ENCODE measurements around the gene DARS2. TPM values are rescaled to one million over a fixed set of nuclear protein-coding genes. Genes with fewer than 3 reads are reported as not detected.

DARS2 gene
- total and polyA plus RNA-seq, 10 of the 15 experiments (the other 5 are each of a cell fraction or from before 2014, with no cell fraction given): 23.9 to 69.7 (median 37.3) TPM

DNA sequence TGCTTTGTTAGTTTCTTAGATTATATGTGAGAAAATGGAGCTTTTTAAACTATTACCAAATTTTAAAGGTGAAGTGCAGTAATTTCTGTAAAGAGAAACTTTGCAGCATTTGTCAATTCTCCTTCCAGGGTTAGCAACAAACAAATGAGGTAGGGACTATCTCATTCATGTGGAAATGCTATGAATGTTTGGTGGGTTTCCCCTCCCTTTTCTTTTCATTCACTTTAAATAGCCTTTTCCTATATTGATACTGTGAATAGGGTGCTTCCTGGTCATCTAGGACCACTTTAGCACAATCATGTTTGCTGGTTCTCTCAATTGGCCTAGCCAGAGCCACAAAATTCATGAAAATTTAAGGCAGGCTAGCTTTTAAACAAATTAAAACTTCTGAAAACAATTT, 64.3 kb downstream of the DARS2 start (continued):
- TF ChIP-seq, protein P1, sequence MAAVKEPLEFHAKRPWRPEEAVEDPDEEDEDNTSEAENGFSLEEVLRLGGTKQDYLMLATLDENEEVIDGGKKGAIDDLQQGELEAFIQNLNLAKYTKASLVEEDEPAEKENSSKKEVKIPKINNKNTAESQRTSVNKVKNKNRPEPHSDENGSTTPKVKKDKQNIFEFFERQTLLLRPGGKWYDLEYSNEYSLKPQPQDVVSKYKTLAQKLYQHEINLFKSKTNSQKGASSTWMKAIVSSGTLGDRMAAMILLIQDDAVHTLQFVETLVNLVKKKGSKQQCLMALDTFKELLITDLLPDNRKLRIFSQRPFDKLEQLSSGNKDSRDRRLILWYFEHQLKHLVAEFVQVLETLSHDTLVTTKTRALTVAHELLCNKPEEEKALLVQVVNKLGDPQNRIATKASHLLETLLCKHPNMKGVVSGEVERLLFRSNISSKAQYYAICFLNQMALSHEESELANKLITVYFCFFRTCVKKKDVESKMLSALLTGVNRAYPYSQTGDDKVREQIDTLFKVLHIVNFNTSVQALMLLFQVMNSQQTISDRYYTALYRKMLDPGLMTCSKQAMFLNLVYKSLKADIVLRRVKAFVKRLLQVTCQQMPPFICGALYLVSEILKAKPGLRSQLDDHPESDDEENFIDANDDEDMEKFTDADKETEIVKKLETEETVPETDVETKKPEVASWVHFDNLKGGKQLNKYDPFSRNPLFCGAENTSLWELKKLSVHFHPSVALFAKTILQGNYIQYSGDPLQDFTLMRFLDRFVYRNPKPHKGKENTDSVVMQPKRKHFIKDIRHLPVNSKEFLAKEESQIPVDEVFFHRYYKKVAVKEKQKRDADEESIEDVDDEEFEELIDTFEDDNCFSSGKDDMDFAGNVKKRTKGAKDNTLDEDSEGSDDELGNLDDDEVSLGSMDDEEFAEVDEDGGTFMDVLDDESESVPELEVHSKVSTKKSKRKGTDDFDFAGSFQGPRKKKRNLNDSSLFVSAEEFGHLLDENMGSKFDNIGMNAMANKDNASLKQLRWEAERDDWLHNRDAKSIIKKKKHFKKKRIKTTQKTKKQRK (IDR thresholded peaks at IDR 0.05; ENCODE audit: low read depth, low read length): no peak
- TF ChIP-seq, protein P2, sequence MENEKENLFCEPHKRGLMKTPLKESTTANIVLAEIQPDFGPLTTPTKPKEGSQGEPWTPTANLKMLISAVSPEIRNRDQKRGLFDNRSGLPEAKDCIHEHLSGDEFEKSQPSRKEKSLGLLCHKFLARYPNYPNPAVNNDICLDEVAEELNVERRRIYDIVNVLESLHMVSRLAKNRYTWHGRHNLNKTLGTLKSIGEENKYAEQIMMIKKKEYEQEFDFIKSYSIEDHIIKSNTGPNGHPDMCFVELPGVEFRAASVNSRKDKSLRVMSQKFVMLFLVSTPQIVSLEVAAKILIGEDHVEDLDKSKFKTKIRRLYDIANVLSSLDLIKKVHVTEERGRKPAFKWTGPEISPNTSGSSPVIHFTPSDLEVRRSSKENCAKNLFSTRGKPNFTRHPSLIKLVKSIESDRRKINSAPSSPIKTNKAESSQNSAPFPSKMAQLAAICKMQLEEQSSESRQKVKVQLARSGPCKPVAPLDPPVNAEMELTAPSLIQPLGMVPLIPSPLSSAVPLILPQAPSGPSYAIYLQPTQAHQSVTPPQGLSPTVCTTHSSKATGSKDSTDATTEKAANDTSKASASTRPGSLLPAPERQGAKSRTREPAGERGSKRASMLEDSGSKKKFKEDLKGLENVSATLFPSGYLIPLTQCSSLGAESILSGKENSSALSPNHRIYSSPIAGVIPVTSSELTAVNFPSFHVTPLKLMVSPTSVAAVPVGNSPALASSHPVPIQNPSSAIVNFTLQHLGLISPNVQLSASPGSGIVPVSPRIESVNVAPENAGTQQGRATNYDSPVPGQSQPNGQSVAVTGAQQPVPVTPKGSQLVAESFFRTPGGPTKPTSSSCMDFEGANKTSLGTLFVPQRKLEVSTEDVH (IDR thresholded peaks at IDR 0.05; ENCODE audit: low read depth, partially characterized antibody): no peak
- TF ChIP-seq, protein P3, sequence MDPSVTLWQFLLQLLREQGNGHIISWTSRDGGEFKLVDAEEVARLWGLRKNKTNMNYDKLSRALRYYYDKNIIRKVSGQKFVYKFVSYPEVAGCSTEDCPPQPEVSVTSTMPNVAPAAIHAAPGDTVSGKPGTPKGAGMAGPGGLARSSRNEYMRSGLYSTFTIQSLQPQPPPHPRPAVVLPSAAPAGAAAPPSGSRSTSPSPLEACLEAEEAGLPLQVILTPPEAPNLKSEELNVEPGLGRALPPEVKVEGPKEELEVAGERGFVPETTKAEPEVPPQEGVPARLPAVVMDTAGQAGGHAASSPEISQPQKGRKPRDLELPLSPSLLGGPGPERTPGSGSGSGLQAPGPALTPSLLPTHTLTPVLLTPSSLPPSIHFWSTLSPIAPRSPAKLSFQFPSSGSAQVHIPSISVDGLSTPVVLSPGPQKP (IDR thresholded peaks at IDR 0.05; ENCODE audit: low read depth, low read length): no peak
- no peak for TF ChIP-seq POLR2A (IDR thresholded peaks at IDR 0.05; ENCODE audit: low read depth, low read length)

DNA sequence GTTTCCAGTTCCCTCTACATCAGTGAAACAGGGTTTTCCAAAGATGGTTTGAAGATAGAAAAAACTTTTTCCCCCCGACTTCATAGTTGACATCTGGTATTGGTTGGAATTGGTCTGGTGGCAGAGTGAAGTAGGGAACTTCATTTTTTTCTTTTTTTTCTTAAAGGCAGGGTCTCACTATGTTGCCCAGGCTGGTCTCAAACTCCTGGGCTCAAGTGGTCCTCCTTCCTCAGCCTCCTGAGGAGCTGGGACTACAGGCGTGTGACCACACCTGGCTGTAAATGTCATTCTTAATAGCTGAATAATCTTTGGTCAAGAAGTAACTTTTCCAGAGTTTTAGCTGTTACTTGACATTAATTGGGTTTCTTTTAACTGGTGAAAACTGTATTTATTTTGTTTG, 65.4 kb downstream of the DARS2 start:
- TF ChIP-seq, protein P4, sequence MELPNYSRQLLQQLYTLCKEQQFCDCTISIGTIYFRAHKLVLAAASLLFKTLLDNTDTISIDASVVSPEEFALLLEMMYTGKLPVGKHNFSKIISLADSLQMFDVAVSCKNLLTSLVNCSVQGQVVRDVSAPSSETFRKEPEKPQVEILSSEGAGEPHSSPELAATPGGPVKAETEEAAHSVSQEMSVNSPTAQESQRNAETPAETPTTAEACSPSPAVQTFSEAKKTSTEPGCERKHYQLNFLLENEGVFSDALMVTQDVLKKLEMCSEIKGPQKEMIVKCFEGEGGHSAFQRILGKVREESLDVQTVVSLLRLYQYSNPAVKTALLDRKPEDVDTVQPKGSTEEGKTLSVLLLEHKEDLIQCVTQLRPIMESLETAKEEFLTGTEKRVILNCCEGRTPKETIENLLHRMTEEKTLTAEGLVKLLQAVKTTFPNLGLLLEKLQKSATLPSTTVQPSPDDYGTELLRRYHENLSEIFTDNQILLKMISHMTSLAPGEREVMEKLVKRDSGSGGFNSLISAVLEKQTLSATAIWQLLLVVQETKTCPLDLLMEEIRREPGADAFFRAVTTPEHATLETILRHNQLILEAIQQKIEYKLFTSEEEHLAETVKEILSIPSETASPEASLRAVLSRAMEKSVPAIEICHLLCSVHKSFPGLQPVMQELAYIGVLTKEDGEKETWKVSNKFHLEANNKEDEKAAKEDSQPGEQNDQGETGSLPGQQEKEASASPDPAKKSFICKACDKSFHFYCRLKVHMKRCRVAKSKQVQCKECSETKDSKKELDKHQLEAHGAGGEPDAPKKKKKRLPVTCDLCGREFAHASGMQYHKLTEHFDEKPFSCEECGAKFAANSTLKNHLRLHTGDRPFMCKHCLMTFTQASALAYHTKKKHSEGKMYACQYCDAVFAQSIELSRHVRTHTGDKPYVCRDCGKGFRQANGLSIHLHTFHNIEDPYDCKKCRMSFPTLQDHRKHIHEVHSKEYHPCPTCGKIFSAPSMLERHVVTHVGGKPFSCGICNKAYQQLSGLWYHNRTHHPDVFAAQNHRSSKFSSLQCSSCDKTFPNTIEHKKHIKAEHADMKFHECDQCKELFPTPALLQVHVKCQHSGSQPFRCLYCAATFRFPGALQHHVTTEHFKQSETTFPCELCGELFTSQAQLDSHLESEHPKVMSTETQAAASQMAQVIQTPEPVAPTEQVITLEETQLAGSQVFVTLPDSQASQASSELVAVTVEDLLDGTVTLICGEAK (IDR thresholded peaks at IDR 0.05; ENCODE audit: borderline replicate concordance): no peak
- H4K20me1 ChIP-seq (ENCODE audit: control insufficient read depth, insufficient read depth): no peaks in the 10 kb centered on the region
- ChIA-PET SMC1A (ENCODE audit: uncharacterized antibody, unreplicated experiment) (interaction anchor here (0.6 to 2.5 kb wide), 3 partner anchors 20 to 157 kb away, joined by 3 to 8 read pairs (median 3); no protein-coding TSS in a partner anchor), POLR2A (no interaction called here), CTCF (interaction anchor here (0.9 kb wide), 1 partner anchor 17 kb away, joined by 3 read pairs; no protein-coding TSS in a partner anchor), RAD21 (ENCODE audit: unreplicated experiment) (no interaction called here)
- no TSS peak for BruUV-seq (replicated peaks)
- no peak overlapping the region for H3K4me3 ChIP-seq
- no peaks in the 10 kb centered on the region for H3K27me3 ChIP-seq (replicated peaks in 1 of 2; ENCODE audit: control insufficient read depth in 2 of 2, insufficient read depth in 2 of 2, low read length in 1 of 2)
- no peaks in the 10 kb centered on the region for H3K79me2 ChIP-seq (ENCODE audit: control insufficient read depth, insufficient read depth, low read length)
- FAIRE-seq (no peak), ATAC-seq (no peak), DNase-seq (ENCODE audit: low read depth, low spot score) (no peak)
- H3K27ac ChIP-seq (ENCODE audit: control insufficient read depth, insufficient read depth): no peak overlapping the region
- no peaks in the 10 kb centered on the region for H3K4me1 ChIP-seq (ENCODE audit: control insufficient read depth, insufficient read depth, low read length)
- WGBS (ENCODE audit: insufficient coverage, insufficient replicate concordance, low lambda C conversion rate, missing lambda C conversion rate): 89% methylated on average over 2 of the region's 2 CpGs
- intact Hi-C loops (cut with micrococcal nuclease; ENCODE audit: unreplicated experiment) (no loop called here), in situ Hi-C loops (cut with MboI) (no loop called here)
- H3K36me3 ChIP-seq (ENCODE audit: control insufficient read depth in 2 of 2, insufficient read depth in 2 of 2, low read length in 1 of 2): peaks cover 0 to 2% of the 10 kb centered on the region in 2 experiments; a peak in 2 of 4 replicates
- H3K9me3 ChIP-seq (replicated peaks; ENCODE audit: control insufficient read depth, insufficient read depth, low read length): no peaks in the 10 kb centered on the region
- no peak overlapping the region for H3K9ac ChIP-seq (ENCODE audit: control insufficient read depth, insufficient read depth, low read length)
- no peak overlapping the region for H3K4me2 ChIP-seq (ENCODE audit: control insufficient read depth, insufficient read depth)
- H2AFZ ChIP-seq (ENCODE audit: control insufficient read depth, low read depth, low read length): no peak overlapping the region

Data from GM12878 (cell line).